HEK293 (cell line): Measurements from ENCODE around the gene SLC36A1.

Source experiments
- KLF16 ChIP-seq: fragments of 450-650 bp; formaldehyde crosslinking; IDR thresholded peaks from 2 replicates; pipeline ENCODE4 v1.5.1; 2017; ENCODE audit warnings: missing biosample characterization, missing genetic modification characterization
- KLF9 ChIP-seq: fragments of 450-650 bp; formaldehyde crosslinking; IDR thresholded peaks from 2 replicates; pipeline ENCODE4 v1.5.1; 2016; ENCODE audit warnings: missing biosample characterization, missing genetic modification characterization, low read depth
- ZNF24 ChIP-seq: fragments of 450-650 bp; formaldehyde crosslinking; IDR thresholded peaks from 2 replicates; pipeline ENCODE4 v1.5.1; 2016; ENCODE audit warnings: missing biosample characterization, missing genetic modification characterization
- ZNF629 ChIP-seq: fragments of 450-650 bp; formaldehyde crosslinking; IDR thresholded peaks from 2 replicates; pipeline ENCODE4 v1.5.1; 2017; ENCODE audit warnings: missing biosample characterization, missing genetic modification characterization
- TF ChIP-seq, protein P1 (sequence below): fragments of 450-650 bp; formaldehyde crosslinking; IDR thresholded peaks from 2 replicates; pipeline ENCODE4 v1.5.1; 2016; ENCODE audit warnings: missing biosample characterization, missing genetic modification characterization
- TF ChIP-seq, protein P2 (sequence below): fragments of 450-650 bp; formaldehyde crosslinking; IDR thresholded peaks from 2 replicates; pipeline ENCODE4 v1.5.1; 2016; ENCODE audit warnings: missing biosample characterization, missing genetic modification characterization
- TF ChIP-seq, protein P3 (sequence below): fragments of 450-650 bp; formaldehyde crosslinking; IDR thresholded peaks from 2 replicates; pipeline ENCODE4 v1.5.1; 2016; ENCODE audit warnings: missing biosample characterization, missing genetic modification characterization

DNA sequence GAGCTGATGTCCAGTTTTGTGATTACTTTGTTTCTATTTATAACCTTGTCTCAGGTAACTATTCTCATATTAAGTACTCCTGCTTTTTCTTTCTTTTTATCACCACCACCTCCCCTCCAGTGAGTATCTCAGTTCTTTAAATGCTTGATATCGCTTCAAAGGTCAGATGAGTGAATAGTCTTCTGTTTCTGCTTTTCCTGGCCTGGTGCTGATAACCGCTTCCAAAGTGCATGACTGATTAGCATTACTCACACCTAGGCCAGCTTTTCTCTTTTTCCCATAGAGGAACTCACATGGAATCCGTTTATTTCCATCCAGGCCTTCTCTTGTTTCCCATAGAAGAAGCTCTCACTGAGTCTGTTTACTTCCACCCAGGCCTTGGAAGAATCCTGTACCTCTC is 3.2 kb downstream of the SLC36A1 start:
- TF ChIP-seq, protein P1, sequence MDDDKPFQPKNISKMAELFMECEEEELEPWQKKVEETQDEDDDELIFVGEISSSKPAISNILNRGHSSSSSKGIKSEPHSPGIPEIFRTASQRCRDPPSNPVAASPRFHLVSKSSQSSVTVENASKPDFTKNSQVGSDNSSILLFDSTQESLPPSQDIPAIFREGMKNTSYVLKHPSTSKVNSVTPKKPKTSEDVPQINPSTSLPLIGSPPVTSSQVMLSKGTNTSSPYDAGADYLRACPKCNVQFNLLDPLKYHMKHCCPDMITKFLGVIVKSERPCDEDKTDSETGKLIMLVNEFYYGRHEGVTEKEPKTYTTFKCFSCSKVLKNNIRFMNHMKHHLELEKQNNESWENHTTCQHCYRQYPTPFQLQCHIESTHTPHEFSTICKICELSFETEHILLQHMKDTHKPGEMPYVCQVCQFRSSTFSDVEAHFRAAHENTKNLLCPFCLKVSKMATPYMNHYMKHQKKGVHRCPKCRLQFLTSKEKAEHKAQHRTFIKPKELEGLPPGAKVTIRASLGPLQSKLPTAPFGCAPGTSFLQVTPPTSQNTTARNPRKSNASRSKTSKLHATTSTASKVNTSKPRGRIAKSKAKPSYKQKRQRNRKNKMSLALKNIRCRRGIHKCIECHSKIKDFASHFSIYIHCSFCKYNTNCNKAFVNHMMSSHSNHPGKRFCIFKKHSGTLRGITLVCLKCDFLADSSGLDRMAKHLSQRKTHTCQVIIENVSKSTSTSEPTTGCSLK (tag by site-specific recombination), result no peak
- TF ChIP-seq ZNF629 (tag by site-specific recombination), result no peak
- TF ChIP-seq, protein P2, sequence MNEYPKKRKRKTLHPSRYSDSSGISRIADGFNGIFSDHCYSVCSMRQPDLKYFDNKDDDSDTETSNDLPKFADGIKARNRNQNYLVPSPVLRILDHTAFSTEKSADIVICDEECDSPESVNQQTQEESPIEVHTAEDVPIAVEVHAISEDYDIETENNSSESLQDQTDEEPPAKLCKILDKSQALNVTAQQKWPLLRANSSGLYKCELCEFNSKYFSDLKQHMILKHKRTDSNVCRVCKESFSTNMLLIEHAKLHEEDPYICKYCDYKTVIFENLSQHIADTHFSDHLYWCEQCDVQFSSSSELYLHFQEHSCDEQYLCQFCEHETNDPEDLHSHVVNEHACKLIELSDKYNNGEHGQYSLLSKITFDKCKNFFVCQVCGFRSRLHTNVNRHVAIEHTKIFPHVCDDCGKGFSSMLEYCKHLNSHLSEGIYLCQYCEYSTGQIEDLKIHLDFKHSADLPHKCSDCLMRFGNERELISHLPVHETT (tag by site-specific recombination), result no peak
- TF ChIP-seq ZNF24, result no peak
- TF ChIP-seq, protein P3, sequence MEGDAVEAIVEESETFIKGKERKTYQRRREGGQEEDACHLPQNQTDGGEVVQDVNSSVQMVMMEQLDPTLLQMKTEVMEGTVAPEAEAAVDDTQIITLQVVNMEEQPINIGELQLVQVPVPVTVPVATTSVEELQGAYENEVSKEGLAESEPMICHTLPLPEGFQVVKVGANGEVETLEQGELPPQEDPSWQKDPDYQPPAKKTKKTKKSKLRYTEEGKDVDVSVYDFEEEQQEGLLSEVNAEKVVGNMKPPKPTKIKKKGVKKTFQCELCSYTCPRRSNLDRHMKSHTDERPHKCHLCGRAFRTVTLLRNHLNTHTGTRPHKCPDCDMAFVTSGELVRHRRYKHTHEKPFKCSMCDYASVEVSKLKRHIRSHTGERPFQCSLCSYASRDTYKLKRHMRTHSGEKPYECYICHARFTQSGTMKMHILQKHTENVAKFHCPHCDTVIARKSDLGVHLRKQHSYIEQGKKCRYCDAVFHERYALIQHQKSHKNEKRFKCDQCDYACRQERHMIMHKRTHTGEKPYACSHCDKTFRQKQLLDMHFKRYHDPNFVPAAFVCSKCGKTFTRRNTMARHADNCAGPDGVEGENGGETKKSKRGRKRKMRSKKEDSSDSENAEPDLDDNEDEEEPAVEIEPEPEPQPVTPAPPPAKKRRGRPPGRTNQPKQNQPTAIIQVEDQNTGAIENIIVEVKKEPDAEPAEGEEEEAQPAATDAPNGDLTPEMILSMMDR (tag by site-specific recombination), result no peak
- no peak for TF ChIP-seq KLF16 (tag by site-specific recombination)
- no peak for TF ChIP-seq KLF9 (tag by site-specific recombination)
